Stimulated activated CD4-positive, alpha-beta T cell treated with anti-CD3 and anti-CD28 coated beads, Interleukin-4, amount 100 ng/mL, for 48 hours (primary cell): ENCODE data around the gene GOLGA6L7.
A peak's percentile ranks its signal among the peaks of the same experiment; 100 is the strongest.
"Not testable (repeated sequence)": the region's sequence is repeated elsewhere in the genome, so short reads cannot be mapped to it uniquely, and the experiment has no call there.

Experiments used
- DNase-seq, 2 donors: peaks; one replicate each; pipeline ENCODE4 v3.0.0-alpha.2; 2020; ENCODE audit warnings: low read depth in 2 of 2

Gene GOLGA6L7

DNA sequence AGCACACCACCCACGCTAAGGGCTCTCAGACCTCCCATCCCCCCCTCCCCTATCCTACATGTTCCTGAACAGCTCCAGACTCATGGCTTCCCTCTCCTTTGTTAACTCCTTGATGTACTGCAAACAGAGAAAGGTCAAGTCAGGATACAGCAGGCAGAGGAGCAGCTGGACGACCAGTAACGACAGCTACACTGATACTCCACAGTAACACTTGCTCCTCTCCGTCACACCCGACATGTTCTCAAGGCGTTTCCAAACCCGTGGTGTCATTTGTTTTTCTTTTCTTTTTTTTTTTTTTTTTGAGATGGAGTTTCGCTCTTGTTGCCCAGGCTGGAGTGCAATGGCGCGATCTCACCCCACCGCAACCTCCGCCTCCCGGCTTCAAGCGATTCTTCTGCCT is 4.3 kb downstream of the GOLGA6L7 start:
- DNase-seq: not testable (repeated sequence)

DNA sequence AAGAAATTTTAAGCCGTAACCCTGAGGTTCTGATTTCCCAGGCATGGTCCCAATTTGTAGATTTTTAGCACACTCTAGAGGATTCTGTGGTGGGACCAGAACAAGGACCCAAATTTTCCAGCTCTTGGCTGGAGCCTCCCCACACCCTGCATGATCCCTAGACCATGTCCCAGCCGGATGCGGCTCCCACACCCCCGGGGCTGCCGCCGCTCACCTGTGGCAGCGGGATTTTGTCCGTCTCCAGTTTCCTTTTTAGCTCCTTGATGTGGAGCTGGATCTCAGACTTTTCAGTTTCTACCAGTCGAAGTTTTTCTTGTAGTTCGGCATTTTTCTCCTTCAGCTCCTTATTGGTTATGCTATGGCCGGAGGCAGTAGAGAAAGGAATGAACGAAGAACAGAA is 4.9 kb downstream of the GOLGA6L7 start:
- DNase-seq: not testable (repeated sequence)

- not testable (repeated sequence) for DNase-seq
Observed at GRCh38 chr15:28842210-28842609, 6.2 kb downstream of the GOLGA6L7 start.

DNA sequence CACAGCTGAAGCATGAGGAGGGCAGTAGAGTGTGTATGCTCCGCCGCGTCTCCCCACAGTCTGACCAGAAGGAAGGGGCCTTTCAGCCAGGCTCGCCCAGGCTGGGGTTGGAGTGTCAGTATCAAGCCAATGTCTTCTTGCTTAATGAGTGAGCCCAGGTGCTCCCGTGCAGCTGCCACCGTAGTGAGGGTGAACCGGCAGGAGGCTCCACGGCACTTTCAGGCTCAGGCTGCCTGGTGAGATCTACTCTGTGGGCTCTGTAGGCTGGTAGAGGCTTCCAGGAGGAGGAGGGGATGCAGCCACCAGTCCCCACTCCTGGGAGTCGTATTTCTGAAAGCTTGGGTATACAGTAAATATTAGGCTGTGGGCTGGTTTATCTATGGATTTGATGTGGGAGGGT is 8.2 kb downstream of the GOLGA6L7 start:
- not testable (repeated sequence) for DNase-seq

GRCh38 chr15:28834957-28835585 is 13.4 kb downstream of the GOLGA6L7 start:
- not testable (repeated sequence) for DNase-seq

GRCh38 chr15:28831897-28832587 is 16.4 kb downstream of the GOLGA6L7 start:
- DNase-seq: peak; percentile 50 to 59

DNA sequence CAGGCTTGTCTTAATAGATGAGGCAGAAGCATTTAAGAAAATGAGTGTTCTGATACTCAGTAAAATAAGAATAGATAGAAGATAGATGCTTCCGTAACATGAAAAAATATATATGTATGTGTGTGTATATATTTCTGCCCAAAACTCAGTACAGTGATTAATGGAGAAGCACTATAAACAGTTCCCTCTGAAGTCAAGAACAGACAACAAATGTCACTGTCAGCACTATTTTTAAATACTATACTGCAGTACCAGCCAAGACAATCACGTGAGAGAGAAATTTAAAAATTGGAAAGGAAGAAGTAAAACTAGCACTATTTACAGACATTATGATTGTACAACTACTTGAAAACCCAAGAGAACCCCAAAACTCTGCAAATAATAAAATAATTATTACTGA is 27.0 kb downstream of the GOLGA6L7 start:
- DNase-seq: not testable (repeated sequence)

GRCh38 chr15:28819930-28820295 is 28.5 kb downstream of the GOLGA6L7 start:
- DNase-seq: not testable (repeated sequence)

DNA sequence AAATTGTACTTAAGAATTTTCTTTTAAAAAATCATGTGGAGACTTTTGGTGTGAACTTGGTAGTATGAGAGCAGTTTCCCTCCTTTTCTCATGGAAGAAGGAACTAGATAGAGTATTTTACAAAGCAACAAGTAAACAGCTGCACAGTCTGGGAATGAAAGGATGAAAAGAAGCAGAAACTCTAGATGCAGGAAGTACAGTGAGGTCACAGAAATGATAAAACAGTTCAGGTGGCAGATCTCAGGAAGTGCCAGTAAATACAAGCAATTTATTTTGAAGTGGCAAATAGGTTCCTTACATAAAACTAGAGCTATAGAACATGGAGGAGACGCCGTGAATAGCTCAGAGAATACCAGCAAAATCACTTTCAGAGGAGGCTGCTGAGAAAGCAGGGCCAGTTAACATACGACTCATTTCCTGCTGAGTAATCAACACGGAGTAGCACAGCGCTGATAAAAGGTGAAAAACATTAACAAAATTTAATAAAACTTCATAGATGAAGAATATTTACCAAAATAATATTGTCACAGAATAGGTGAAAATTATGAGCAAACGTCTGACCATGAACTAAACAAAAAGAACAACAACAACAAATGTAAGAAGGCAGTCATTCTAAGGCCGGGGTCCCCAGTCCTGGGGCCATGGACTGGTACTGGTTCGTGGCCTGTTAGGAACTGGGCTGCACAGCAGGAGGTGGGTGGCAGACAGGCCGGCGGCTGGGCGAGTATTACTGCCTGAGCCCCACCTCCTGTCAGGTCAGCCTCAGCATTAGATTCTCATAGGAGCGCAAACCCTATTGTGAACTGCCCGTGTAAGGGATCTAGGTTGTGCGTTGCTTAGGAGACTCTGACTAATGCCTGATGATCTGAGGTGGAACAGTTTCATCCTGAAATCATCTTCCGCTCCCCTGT is 29.2 kb downstream of the GOLGA6L7 start:
- DNase-seq: not testable (repeated sequence)

GRCh38 chr15:28818168-28818567 is 30.3 kb downstream of the GOLGA6L7 start:
- DNase-seq: not testable (repeated sequence)

DNA sequence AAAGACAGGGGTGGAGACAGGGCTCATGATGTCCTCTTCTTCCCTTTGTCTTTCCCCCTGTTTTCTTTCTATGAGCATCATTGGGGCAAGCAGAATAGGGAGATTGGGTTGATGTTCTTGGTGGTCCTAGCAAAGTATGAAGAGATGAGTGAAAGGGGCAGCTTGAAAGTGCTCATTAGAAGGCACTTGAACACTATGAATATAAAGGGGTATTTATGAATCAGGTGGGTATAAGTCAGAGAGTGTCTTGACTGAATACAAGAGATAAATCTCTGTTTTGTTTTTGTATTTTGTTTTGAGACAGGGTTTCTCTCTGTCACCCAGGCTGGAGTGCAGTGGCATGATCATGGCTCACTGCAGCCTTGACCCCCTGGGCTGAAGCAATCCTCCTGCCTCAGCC is 34.4 kb downstream of the GOLGA6L7 start:
- not testable (repeated sequence) for DNase-seq

GRCh38 chr15:28813392-28813791 is 35.1 kb downstream of the GOLGA6L7 start:
- DNase-seq: not testable (repeated sequence)

GRCh38 chr15:28811852-28812550 is 36.4 kb downstream of the GOLGA6L7 start:
- not testable (repeated sequence) for DNase-seq

- DNase-seq: not testable (repeated sequence)
Observed at GRCh38 chr15:28810444-28810843, 38.0 kb downstream of the GOLGA6L7 start.

DNA sequence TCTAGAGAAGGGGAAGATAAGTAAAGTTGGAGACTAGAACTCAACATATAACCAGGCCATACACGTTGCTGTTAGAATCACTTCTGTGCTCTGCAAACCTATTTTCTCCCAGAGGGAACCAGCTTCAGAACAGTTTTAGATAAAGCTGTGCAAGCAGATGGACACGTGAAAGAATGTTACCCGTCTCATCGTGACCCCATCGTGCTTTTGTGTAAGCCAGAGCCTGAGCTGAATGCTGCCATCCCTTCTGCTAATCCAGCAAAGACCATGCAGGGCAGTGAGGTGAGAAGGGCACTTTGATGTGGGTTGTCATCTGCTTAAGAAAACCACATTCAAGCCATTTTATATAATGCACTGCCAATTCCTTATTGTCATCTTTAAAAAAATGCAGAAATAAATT is 40.3 kb downstream of the GOLGA6L7 start:
- not testable (repeated sequence) for DNase-seq

GRCh38 chr15:28800366-28800765 is 48.1 kb downstream of the GOLGA6L7 start:
- not testable (repeated sequence) for DNase-seq

GRCh38 chr15:28798234-28798633 is 50.2 kb downstream of the GOLGA6L7 start:
- not testable (repeated sequence) for DNase-seq

GRCh38 chr15:28794231-28794630 is 54.2 kb downstream of the GOLGA6L7 start:
- not testable (repeated sequence) for DNase-seq
